GM23338 (cell line): ENCODE data around the gene SPINDOC. TPM values are rescaled to one million over a fixed set of nuclear protein-coding genes. Genes with fewer than 3 reads are reported as not detected.

Experiments used
- ATAC-seq: fragments of 200-7000 bp; cut with Tn5 transposase; 3 replicates; pipeline ENCODE4 v1.9.1; 2020
- DNase-seq: peaks from one replicate; pipeline ENCODE4 v3.0.0-alpha.2; 2015; ENCODE audit warnings: low spot score
- H2AFZ ChIP-seq: fragments of 200-600 bp; sonication (generic); 2 replicates; pipeline ENCODE4 v1.8.0; 2016; ENCODE audit warnings: antibody characterized with exemption, mild to moderate bottlenecking, moderate library complexity
- H3F3A ChIP-seq: fragments of 200-600 bp; sonication (generic); replicated peaks from 2 replicates; pipeline ENCODE4 v1.8.0; 2017; ENCODE audit warnings: antibody characterized with exemption, mixed run types, low read depth
- H3K27ac ChIP-seq: fragments of 200-600 bp; sonication (generic); 2 replicates; pipeline ENCODE4 v1.6.1; 2016; ENCODE audit warnings: low read depth
- H3K27me3 ChIP-seq: fragments of 200-600 bp; sonication (generic); 2 replicates; pipeline ENCODE4 v1.8.0; 2016; ENCODE audit warnings: mild to moderate bottlenecking, mixed run types, moderate library complexity; ENCODE audit not compliant: insufficient read depth
- H3K36me3 ChIP-seq: fragments of 200-600 bp; sonication (generic); 2 replicates; pipeline ENCODE4 v1.8.0; 2016; ENCODE audit warnings: mild to moderate bottlenecking; ENCODE audit not compliant: insufficient read depth
- H3K4me1 ChIP-seq: fragments of 200-600 bp; sonication (generic); 2 replicates; pipeline ENCODE4 v1.8.0; 2016; ENCODE audit warnings: mild to moderate bottlenecking, moderate library complexity; ENCODE audit not compliant: insufficient read depth
- H3K4me2 ChIP-seq: fragments of 200-600 bp; sonication (generic); 2 replicates; pipeline ENCODE4 v1.7.1; 2017; ENCODE audit warnings: mixed run types
- H3K4me3 ChIP-seq: fragments of 200-600 bp; sonication (generic); 2 replicates; pipeline ENCODE4 v1.6.1; 2016; ENCODE audit warnings: mixed run types
- H3K79me2 ChIP-seq: fragments of 200-600 bp; sonication (generic); replicated peaks from 2 replicates; pipeline ENCODE4 v1.8.0; 2017; ENCODE audit warnings: mild to moderate bottlenecking; ENCODE audit not compliant: insufficient read depth
- H3K9me2 ChIP-seq: fragments of 200-600 bp; sonication (generic); 2 replicates; pipeline ENCODE4 v1.8.0; 2017; ENCODE audit not compliant: insufficient read depth
- H4K20me1 ChIP-seq: fragments of 200-600 bp; sonication (generic); replicated peaks from 2 replicates; pipeline ENCODE4 v1.8.0; 2017; ENCODE audit warnings: mild to moderate bottlenecking; ENCODE audit not compliant: insufficient read depth
- H3K27ac Mint-ChIP-seq: 2 replicates; pipeline ENCODE4 v1.8.0; 2020; ENCODE audit warnings: inconsistent platforms, mild to moderate bottlenecking, moderate library complexity, mixed read lengths
- H3K27me3 Mint-ChIP-seq: 3 replicates; pipeline ENCODE4 v1.8.0; 2022; ENCODE audit warnings: low read depth, mild to moderate bottlenecking, moderate library complexity, mixed read lengths, inconsistent platforms; ENCODE audit not compliant: insufficient read depth, poor library complexity
- H3K36me3 Mint-ChIP-seq: 3 replicates; pipeline ENCODE4 v1.8.0; 2021; ENCODE audit warnings: low read depth, mild to moderate bottlenecking, inconsistent platforms, moderate library complexity, mixed read lengths
- H3K4me1 Mint-ChIP-seq: 3 replicates; pipeline ENCODE4 v1.8.0; 2020; ENCODE audit warnings: mild to moderate bottlenecking, inconsistent platforms, mixed read lengths
- H3K4me3 Mint-ChIP-seq: 3 replicates; pipeline ENCODE4 v1.8.0; 2021; ENCODE audit warnings: moderate library complexity, mild to moderate bottlenecking, inconsistent platforms, mixed read lengths
- H3K9me3 Mint-ChIP-seq: 3 replicates; pipeline ENCODE4 v1.8.0; 2020; ENCODE audit warnings: moderate library complexity, mild to moderate bottlenecking, inconsistent platforms, mixed read lengths
- CREB1 ChIP-seq: fragments of 250-450 bp; sonication (Bioruptor Pico); IDR thresholded peaks from 2 replicates; pipeline ENCODE4 v1.5.0; 2020; ENCODE audit warnings: low read depth, mild to moderate bottlenecking, moderate library complexity
- EZH2 ChIP-seq: fragments of 200-600 bp; sonication (generic); IDR thresholded peaks from one replicate; pipeline ENCODE4 v1.8.0; 2017; ENCODE audit warnings: antibody characterized with exemption, mild to moderate bottlenecking, low read depth; ENCODE audit not compliant: unreplicated experiment
- EZH2phosphoT487 ChIP-seq: fragments of 200-600 bp; sonication (generic); IDR thresholded peaks from one replicate; pipeline ENCODE4 v1.8.1; 2018; ENCODE audit warnings: antibody characterized with exemption; ENCODE audit not compliant: unreplicated experiment
- ZNF114 ChIP-seq: fragments of 250-450 bp; sonication (Bioruptor Pico); IDR thresholded peaks from 2 replicates; pipeline ENCODE4 v1.5.0; 2020; ENCODE audit warnings: mild to moderate bottlenecking, moderate library complexity
- ZNF331 ChIP-seq: fragments of 250-450 bp; sonication (Bioruptor Pico); IDR thresholded peaks from 2 replicates; pipeline ENCODE4 v1.5.0; 2020; ENCODE audit warnings: low read depth, mild to moderate bottlenecking, moderate library complexity
- polyA plus RNA-seq: library from polyadenylated mRNA; unstranded; fragments of >200 nt; fragmentation: Nextera tagmentation; extraction: Ambion mirVana; gene quantifications from 2 replicates; pipeline ENCODE4 v1.2.1, GENCODE V29; 2016
- total RNA-seq: library from RNA; depleted of rRNA; stranded (reverse); fragments of >200 nt; shearing (Covaris generic); gene quantifications from 2 replicates; pipeline ENCODE4 v1.2.3, GENCODE V29; 2014
- TF ChIP-seq, protein P1 (sequence below): IDR thresholded peaks from one replicate; pipeline ENCODE4 v1.6.1; 2018; ENCODE audit warnings: antibody characterized with exemption; ENCODE audit not compliant: unreplicated experiment
- TF ChIP-seq, protein P2 (sequence below): IDR thresholded peaks from 2 replicates; pipeline ENCODE4 v1.6.1; 2016; ENCODE audit warnings: antibody characterized with exemption
- TF ChIP-seq, protein P3 (sequence below): fragments of 250-450 bp; sonication (Bioruptor Pico); IDR thresholded peaks from 2 replicates; pipeline ENCODE4 v1.5.0; 2020; ENCODE audit warnings: mild to moderate bottlenecking, moderate library complexity

SPINDOC gene
- total and polyA plus RNA-seq, 2 experiments from 2014 or later, result 9.4 to 84.7 TPM

DNA sequence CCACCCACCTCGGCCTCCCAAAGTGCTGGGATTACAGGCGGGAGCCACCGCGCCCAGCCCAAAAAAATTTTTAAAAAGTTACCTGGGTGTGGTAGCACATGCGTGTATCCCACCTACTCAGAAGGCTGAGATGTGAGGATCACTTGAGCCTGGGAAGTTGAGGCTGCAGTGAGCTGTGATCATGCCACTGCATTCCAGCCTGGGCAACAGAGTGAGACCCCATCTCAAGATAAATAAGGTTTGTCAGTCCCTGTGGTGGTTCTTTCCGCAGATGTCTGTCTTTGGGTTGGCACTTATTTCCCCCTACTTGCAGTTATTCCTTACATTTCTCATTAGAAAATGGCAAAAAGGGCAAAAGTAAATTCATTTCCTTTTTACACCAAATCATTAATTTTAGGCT lies 33.6 kb downstream of the SPINDOC start (continued):
- TF ChIP-seq ZNF331 (CRISPR knock-in tag) (no peak), EZH2phosphoT487 (no peak), EZH2 (no peak), CREB1 (CRISPR knock-in tag) (no peak), ZNF114 (CRISPR knock-in tag) (no peak)

DNA sequence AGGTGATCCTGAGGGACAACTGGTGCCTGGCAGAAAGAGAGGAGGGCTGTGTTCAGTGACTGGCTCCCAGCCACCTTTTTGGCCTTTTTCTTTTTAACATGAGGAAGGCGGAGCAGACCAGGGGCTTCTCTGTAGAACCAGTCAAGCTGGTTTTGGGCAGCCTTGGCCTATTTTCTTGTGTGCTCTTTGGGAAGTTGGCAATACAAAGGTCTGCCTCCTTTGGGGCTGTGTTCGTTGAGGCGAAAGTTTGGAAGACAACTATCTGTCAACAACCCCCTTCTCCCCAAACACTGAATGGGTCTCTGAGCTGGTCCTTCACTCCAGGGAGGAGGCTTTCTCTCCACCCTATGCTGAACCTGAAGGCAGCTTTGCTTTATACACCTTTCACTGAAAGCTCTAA lies 34.1 kb downstream of the SPINDOC start:
- Histone ChIP-seq H3K36me3 (no peaks in the 10 kb centered on the region), H3K79me2 (peaks cover 100% of the 10 kb centered on the region), H3K4me1 (peaks cover 50% of the 10 kb centered on the region), H3K9me2 (no peaks in the 10 kb centered on the region), H4K20me1 (peaks cover 65% of the 10 kb centered on the region), H3K27me3 (no peaks in the 10 kb centered on the region), H3K4me2 (peak overlapping the region; percentile 73), H2AFZ (no peak overlapping the region), H3K27ac (peak overlapping the region; percentile 70), H3F3A (no peaks in the 10 kb centered on the region), H3K4me3 (peak overlapping the region; percentile 40)
- Mint-ChIP-seq H3K9me3 (no peaks in the 10 kb centered on the region), H3K4me1 (peaks cover 65% of the 10 kb centered on the region), H3K27me3 (peaks cover 5% of the 10 kb centered on the region), H3K27ac (peak overlapping the region; percentile 97), H3K4me3 (peak overlapping the region; percentile 58), H3K36me3 (peaks cover 22% of the 10 kb centered on the region; the same call in 1 of the 3 replicates)
- ATAC-seq, result peak; percentile 90
- DNase-seq, result peak; percentile 85
- TF ChIP-seq, protein P1, sequence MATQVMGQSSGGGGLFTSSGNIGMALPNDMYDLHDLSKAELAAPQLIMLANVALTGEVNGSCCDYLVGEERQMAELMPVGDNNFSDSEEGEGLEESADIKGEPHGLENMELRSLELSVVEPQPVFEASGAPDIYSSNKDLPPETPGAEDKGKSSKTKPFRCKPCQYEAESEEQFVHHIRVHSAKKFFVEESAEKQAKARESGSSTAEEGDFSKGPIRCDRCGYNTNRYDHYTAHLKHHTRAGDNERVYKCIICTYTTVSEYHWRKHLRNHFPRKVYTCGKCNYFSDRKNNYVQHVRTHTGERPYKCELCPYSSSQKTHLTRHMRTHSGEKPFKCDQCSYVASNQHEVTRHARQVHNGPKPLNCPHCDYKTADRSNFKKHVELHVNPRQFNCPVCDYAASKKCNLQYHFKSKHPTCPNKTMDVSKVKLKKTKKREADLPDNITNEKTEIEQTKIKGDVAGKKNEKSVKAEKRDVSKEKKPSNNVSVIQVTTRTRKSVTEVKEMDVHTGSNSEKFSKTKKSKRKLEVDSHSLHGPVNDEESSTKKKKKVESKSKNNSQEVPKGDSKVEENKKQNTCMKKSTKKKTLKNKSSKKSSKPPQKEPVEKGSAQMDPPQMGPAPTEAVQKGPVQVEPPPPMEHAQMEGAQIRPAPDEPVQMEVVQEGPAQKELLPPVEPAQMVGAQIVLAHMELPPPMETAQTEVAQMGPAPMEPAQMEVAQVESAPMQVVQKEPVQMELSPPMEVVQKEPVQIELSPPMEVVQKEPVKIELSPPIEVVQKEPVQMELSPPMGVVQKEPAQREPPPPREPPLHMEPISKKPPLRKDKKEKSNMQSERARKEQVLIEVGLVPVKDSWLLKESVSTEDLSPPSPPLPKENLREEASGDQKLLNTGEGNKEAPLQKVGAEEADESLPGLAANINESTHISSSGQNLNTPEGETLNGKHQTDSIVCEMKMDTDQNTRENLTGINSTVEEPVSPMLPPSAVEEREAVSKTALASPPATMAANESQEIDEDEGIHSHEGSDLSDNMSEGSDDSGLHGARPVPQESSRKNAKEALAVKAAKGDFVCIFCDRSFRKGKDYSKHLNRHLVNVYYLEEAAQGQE, result no peak
- TF ChIP-seq CREB1 (CRISPR knock-in tag), result no peak
- TF ChIP-seq, protein P2, sequence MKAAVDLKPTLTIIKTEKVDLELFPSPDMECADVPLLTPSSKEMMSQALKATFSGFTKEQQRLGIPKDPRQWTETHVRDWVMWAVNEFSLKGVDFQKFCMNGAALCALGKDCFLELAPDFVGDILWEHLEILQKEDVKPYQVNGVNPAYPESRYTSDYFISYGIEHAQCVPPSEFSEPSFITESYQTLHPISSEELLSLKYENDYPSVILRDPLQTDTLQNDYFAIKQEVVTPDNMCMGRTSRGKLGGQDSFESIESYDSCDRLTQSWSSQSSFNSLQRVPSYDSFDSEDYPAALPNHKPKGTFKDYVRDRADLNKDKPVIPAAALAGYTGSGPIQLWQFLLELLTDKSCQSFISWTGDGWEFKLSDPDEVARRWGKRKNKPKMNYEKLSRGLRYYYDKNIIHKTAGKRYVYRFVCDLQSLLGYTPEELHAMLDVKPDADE, result no peak
- TF ChIP-seq, protein P3, sequence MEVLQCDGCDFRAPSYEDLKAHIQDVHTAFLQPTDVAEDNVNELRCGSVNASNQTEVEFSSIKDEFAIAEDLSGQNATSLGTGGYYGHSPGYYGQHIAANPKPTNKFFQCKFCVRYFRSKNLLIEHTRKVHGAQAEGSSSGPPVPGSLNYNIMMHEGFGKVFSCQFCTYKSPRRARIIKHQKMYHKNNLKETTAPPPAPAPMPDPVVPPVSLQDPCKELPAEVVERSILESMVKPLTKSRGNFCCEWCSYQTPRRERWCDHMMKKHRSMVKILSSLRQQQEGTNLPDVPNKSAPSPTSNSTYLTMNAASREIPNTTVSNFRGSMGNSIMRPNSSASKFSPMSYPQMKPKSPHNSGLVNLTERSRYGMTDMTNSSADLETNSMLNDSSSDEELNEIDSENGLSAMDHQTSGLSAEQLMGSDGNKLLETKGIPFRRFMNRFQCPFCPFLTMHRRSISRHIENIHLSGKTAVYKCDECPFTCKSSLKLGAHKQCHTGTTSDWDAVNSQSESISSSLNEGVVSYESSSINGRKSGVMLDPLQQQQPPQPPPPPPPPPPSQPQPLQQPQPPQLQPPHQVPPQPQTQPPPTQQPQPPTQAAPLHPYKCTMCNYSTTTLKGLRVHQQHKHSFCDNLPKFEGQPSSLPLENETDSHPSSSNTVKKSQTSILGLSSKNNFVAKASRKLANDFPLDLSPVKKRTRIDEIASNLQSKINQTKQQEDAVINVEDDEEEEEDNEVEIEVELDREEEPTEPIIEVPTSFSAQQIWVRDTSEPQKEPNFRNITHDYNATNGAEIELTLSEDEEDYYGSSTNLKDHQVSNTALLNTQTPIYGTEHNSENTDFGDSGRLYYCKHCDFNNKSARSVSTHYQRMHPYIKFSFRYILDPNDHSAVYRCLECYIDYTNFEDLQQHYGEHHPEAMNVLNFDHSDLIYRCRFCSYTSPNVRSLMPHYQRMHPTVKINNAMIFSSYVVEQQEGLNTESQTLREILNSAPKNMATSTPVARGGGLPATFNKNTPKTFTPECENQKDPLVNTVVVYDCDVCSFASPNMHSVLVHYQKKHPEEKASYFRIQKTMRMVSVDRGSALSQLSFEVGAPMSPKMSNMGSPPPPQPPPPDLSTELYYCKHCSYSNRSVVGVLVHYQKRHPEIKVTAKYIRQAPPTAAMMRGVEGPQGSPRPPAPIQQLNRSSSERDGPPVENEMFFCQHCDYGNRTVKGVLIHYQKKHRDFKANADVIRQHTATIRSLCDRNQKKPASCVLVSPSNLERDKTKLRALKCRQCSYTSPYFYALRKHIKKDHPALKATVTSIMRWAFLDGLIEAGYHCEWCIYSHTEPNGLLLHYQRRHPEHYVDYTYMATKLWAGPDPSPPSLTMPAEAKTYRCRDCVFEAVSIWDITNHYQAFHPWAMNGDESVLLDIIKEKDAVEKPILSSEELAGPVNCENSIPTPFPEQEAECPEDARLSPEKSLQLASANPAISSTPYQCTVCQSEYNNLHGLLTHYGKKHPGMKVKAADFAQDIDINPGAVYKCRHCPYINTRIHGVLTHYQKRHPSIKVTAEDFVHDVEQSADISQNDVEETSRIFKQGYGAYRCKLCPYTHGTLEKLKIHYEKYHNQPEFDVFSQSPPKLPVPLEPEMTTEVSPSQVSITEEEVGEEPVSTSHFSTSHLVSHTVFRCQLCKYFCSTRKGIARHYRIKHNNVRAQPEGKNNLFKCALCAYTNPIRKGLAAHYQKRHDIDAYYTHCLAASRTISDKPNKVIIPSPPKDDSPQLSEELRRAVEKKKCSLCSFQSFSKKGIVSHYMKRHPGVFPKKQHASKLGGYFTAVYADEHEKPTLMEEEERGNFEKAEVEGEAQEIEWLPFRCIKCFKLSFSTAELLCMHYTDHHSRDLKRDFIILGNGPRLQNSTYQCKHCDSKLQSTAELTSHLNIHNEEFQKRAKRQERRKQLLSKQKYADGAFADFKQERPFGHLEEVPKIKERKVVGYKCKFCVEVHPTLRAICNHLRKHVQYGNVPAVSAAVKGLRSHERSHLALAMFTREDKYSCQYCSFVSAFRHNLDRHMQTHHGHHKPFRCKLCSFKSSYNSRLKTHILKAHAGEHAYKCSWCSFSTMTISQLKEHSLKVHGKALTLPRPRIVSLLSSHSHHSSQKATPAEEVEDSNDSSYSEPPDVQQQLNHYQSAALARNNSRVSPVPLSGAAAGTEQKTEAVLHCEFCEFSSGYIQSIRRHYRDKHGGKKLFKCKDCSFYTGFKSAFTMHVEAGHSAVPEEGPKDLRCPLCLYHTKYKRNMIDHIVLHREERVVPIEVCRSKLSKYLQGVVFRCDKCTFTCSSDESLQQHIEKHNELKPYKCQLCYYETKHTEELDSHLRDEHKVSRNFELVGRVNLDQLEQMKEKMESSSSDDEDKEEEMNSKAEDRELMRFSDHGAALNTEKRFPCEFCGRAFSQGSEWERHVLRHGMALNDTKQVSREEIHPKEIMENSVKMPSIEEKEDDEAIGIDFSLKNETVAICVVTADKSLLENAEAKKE, result no peak
